HepG2 (cell line): ENCODE measurements around the gene ANXA11. TPM values are rescaled to one million over a fixed set of nuclear protein-coding genes. Genes with fewer than 3 reads are reported as not detected.
"Not testable (repeated sequence)": the region's sequence is repeated elsewhere in the genome, so short reads cannot be mapped to it uniquely, and the experiment has no call there.

ENCODE experiments used
- ATAC-seq: fragments of 200-7000 bp; cut with Tn5 transposase; 3 replicates; pipeline ENCODE4 v1.9.1; 2020; ENCODE audit warnings: mild to moderate bottlenecking, moderate library complexity
- BruUV-seq: library from RNA; stranded (reverse); fragments of 400-500 nt; replicated peaks from 2 replicates; lab custom pipeline; 2021; lab: Mats Ljungman, UMichigan
- CTCF ChIA-PET: fragments of 300-600 bp; formaldehyde crosslinking; extraction: SDS; loops from one replicate; lab custom pipeline; 2021; ENCODE audit warnings: low total read pairs, inconsistent platforms, low intra/inter-chr PET ratio; lab: Yijun Ruan, JAX
- POLR2A ChIA-PET: fragments of 350-600 bp; sonication (Branson Sonifier 250); formaldehyde crosslinking; loops from one replicate; lab custom pipeline; 2020; ENCODE audit warnings: antibody characterized with exemption, inconsistent platforms; lab: Yijun Ruan, JAX
- DNase-seq: peaks from one replicate; pipeline ENCODE4 v3.0.0-alpha.2; 2015; ENCODE audit warnings: low spot score
- FAIRE-seq: peaks from 3 replicates; lab custom pipeline; 2011; peaks lifted over from hg19 to GRCh38; lab: Jason Lieb, UNC
- H2AFZ ChIP-seq: one replicate; pipeline ENCODE4 v1.6.1; 2011; ENCODE audit warnings: low read length, inconsistent platforms
- H3K27ac ChIP-seq: fragments of 300-600 bp; 3 replicates; pipeline ENCODE4 v1.8.0; 2011; ENCODE audit warnings: mixed run types, mild to moderate bottlenecking, mixed read lengths, low read length, inconsistent platforms; ENCODE audit not compliant: insufficient read depth; ENCODE audit errors: extremely low read length
- H3K27me3 ChIP-seq, 2 experiments: fragments of 200-600 bp in 1 of 2; 2 replicates in 1 of 2; 3 replicates in 1 of 2; pipeline versions ENCODE4 v1.6.0 to v1.8.0; 2011; ENCODE audit warnings: low read length in 2 of 2, mild to moderate bottlenecking in 2 of 2, moderate library complexity in 2 of 2, inconsistent platforms in 1 of 2; ENCODE audit not compliant: insufficient read depth in 2 of 2, control insufficient read depth in 1 of 2
- H3K36me3 ChIP-seq, 2 experiments: fragments of 200-600 bp in 1 of 2; replicated peaks in 1 of 2; 2 replicates in 1 of 2; 3 replicates in 1 of 2; pipeline versions ENCODE4 v1.5.1 to v1.8.0; 2011; ENCODE audit warnings: low read length in 2 of 2, inconsistent platforms in 1 of 2; ENCODE audit not compliant: insufficient read depth in 2 of 2, control insufficient read depth in 1 of 2
- H3K4me1 ChIP-seq: 2 replicates; pipeline ENCODE4 v1.5.1; 2012; ENCODE audit warnings: low read length, inconsistent platforms; ENCODE audit not compliant: insufficient read depth
- H3K4me2 ChIP-seq: 2 replicates; pipeline ENCODE4 v1.6.0; 2011; ENCODE audit warnings: low read depth, low read length, inconsistent platforms
- H3K4me3 ChIP-seq, 3 experiments: fragments of 200-600 bp in 1 of 3; sonication (generic), shearing (Covaris generic) in 1 of 3; replicated peaks in 1 of 3; 2 replicates each; pipeline ENCODE4 v1.5.1; 2011 to 2016; ENCODE audit warnings: low read length in 3 of 3, inconsistent platforms in 2 of 3, low read depth in 2 of 3, mild to moderate bottlenecking in 2 of 3, control low read depth in 1 of 3, mixed read lengths in 1 of 3; ENCODE audit not compliant: insufficient read depth in 1 of 3
- H3K79me2 ChIP-seq: one replicate; pipeline ENCODE4 v1.6.1; 2011; ENCODE audit warnings: low read length, inconsistent platforms; ENCODE audit not compliant: insufficient read depth
- H3K9ac ChIP-seq: 2 replicates; pipeline ENCODE4 v1.6.0; 2011; ENCODE audit warnings: mild to moderate bottlenecking, low read depth, low read length, inconsistent platforms; ENCODE audit not compliant: insufficient read depth
- H3K9me3 ChIP-seq: 2 replicates; pipeline ENCODE4 v1.5.1; 2012; ENCODE audit warnings: mild to moderate bottlenecking, low read length
- H4K20me1 ChIP-seq: 2 replicates; pipeline ENCODE4 v1.6.0; 2011; ENCODE audit warnings: inconsistent platforms, mild to moderate bottlenecking, low read length, moderate library complexity; ENCODE audit not compliant: insufficient read depth
- WGBS: methylation state at CpG from one replicate; pipeline ENCODE4 v1.1.6; 2017; ENCODE audit warnings: low lambda C conversion rate; 5-methylcytosine and 5-hydroxymethylcytosine counted together
- in situ Hi-C: cut with HindIII; loops from 2 replicates; pipeline ENCODE4 v1.10.0; 2017; ENCODE audit warnings: low pct_unique_long_range_greater_than_20kb; ENCODE audit not compliant: extremely low pct_ligation_motif_present
- intact Hi-C: fragments of 100-400 bp; cut with micrococcal nuclease; formaldehyde crosslinking; loops from one replicate; pipeline ENCODE4 v1.10.0; 2022; ENCODE audit not compliant: unreplicated experiment
- polyA plus RNA-seq, 8 experiments: library from polyadenylated mRNA; depleted of rRNA in 3 of 8; stranded (reverse) in 7 of 8; unstranded in 1 of 8; fragments of >200 nt; fragmentation: Illumina TruSeq in 4 of 8; extraction: Trizol in 4 of 8; gene quantifications; 2 replicates each; pipeline versions ENCODE4 v1.2.1 to v1.2.3, GENCODE V29; 2011 to 2016; ENCODE audit warnings: low read depth in 4 of 8, missing spikeins in 1 of 8, mixed read lengths in 1 of 8; ENCODE audit not compliant: insufficient read depth in 1 of 8
- total RNA-seq, 5 experiments: library from RNA; depleted of rRNA; stranded (reverse); fragments of >200 nt; fragmentation: Illumina TruSeq; extraction: Trizol; gene quantifications; 2 replicates each; pipeline ENCODE4 v1.2.3, GENCODE V29; 2016; ENCODE audit warnings: low read depth in 1 of 5

ANXA11 gene
- total and polyA plus RNA-seq, 2 of the 13 experiments (the other 11 are each of a cell fraction or from before 2014, with no cell fraction given): 30.6 to 51.5 TPM

- FAIRE-seq, CTCF ChIA-PET: not testable (repeated sequence)
Observed at GRCh38 chr10:80218878-80219277, 13.5 kb upstream of the ANXA11 start.

GRCh38 chr10:80214368-80214982, 9.1 kb upstream of the ANXA11 start:
- FAIRE-seq, intact Hi-C loops, DNase-seq, POLR2A ChIA-PET, H3K9ac ChIP-seq, H4K20me1 ChIP-seq, CTCF ChIA-PET, H3K9me3 ChIP-seq, H3K4me2 ChIP-seq, H3K79me2 ChIP-seq, BruUV-seq, H3K27me3 ChIP-seq, H3K27ac ChIP-seq, H3K4me3 ChIP-seq, H2AFZ ChIP-seq, in situ Hi-C loops, H3K36me3 ChIP-seq, ATAC-seq: not testable (repeated sequence)
- WGBS: 51% methylated on average over 4 of the region's 5 CpGs
- peaks cover 29% of the 10 kb centered on the region for H3K4me1 ChIP-seq

More at GRCh38 chr10:80218878-80219277, 13.5 kb upstream of the ANXA11 start:
- POLR2A ChIA-PET, H3K4me1 ChIP-seq, H3K27me3 ChIP-seq, BruUV-seq, H3K27ac ChIP-seq, H3K36me3 ChIP-seq, intact Hi-C loops, DNase-seq, H3K9ac ChIP-seq, H3K79me2 ChIP-seq, H4K20me1 ChIP-seq, ATAC-seq, H3K4me2 ChIP-seq, in situ Hi-C loops, H2AFZ ChIP-seq, H3K4me3 ChIP-seq, H3K9me3 ChIP-seq: not testable (repeated sequence)
- WGBS: 46% methylated on average over 1 of the region's 1 CpG
